ENCODE data around the gene KRTAP5-6.

Gene KRTAP5-6

GRCh38 chr11:1651411-1651980, 45.5 kb upstream of the KRTAP5-6 start:
- Mint-ChIP-seq H3K4me1 (peaks cover 22% of the 10 kb centered on the region), H3K27ac (no peak overlapping the region), H3K36me3 (ENCODE audit: low read depth) (no peaks in the 10 kb centered on the region), H3K4me3 (no peak overlapping the region), H3K9me3 (no peaks in the 10 kb centered on the region), H3K27me3 (ENCODE audit: low read depth, poor library complexity) (peaks cover 19% of the 10 kb centered on the region)
- no peak for DNase-seq
- TF ChIP-seq, protein P1, sequence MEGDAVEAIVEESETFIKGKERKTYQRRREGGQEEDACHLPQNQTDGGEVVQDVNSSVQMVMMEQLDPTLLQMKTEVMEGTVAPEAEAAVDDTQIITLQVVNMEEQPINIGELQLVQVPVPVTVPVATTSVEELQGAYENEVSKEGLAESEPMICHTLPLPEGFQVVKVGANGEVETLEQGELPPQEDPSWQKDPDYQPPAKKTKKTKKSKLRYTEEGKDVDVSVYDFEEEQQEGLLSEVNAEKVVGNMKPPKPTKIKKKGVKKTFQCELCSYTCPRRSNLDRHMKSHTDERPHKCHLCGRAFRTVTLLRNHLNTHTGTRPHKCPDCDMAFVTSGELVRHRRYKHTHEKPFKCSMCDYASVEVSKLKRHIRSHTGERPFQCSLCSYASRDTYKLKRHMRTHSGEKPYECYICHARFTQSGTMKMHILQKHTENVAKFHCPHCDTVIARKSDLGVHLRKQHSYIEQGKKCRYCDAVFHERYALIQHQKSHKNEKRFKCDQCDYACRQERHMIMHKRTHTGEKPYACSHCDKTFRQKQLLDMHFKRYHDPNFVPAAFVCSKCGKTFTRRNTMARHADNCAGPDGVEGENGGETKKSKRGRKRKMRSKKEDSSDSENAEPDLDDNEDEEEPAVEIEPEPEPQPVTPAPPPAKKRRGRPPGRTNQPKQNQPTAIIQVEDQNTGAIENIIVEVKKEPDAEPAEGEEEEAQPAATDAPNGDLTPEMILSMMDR (IDR thresholded peaks at IDR 0.05): no peak

GRCh38 chr11:1652026-1652425, 45.0 kb upstream of the KRTAP5-6 start:
- H3K4me3 Mint-ChIP-seq: no peak overlapping the region
- H3K27me3 Mint-ChIP-seq (ENCODE audit: low read depth, poor library complexity): peaks cover 22% of the 10 kb centered on the region
- no peak for DNase-seq
- TF ChIP-seq, protein P1 (IDR thresholded peaks at IDR 0.05): no peak
- H3K9me3 Mint-ChIP-seq: no peaks in the 10 kb centered on the region
- H3K36me3 Mint-ChIP-seq (ENCODE audit: low read depth): no peaks in the 10 kb centered on the region
- H3K4me1 Mint-ChIP-seq: peaks cover 22% of the 10 kb centered on the region
- H3K27ac Mint-ChIP-seq: no peak overlapping the region

- no peaks in the 10 kb centered on the region for H3K9me3 Mint-ChIP-seq
- H3K27ac Mint-ChIP-seq: no peak overlapping the region
Observed at GRCh38 chr11:1652442-1652770, 44.6 kb upstream of the KRTAP5-6 start.

DNA sequence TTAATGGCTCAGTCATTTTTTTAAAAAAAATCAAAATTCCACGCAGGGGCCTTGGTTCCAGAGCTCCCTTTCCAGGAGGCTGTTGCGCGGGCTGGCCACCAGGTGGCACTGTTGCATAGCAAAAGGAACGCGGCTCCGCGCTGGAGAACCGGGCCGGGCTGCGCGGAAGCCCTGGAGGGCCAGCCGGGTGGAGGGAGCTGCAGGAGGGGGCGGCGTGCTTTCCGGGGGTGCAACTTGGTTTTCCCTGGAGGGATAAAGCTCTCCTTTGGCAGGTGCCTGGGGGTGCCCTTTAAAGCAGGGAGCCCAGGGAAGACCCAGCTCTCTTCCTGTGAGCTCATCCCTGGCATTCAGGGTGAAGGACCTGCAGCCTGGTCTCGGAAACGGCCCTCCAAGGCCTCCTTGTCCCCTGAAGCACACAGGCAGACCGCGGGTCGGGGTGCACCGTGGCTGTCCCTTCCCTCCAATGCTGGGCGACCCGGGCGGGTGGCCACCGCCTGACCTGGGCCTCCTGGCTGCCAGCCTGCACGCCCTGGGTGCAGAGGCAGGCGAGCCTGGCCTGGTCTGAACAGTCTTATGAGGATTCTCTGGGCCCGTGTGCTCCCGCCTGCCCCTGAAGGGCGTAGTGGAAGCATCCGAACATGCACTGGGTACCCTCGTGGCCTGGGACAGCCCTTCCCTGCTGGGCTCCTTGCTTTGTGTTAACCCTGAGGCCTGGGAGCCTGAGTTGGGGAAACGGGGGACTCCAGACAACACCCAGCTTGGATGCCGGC, 44.0 kb upstream of the KRTAP5-6 start:
- H3K4me3 Mint-ChIP-seq: no peak overlapping the region
- H3K27me3 Mint-ChIP-seq (ENCODE audit: low read depth, poor library complexity): peaks cover 24% of the 10 kb centered on the region
- TF ChIP-seq, protein P1 (IDR thresholded peaks at IDR 0.05): peak; percentile 96
- no peaks in the 10 kb centered on the region for H3K9me3 Mint-ChIP-seq
- no peak overlapping the region for H3K27ac Mint-ChIP-seq
- peak; percentile 93 for DNase-seq
- peaks cover 22% of the 10 kb centered on the region for H3K4me1 Mint-ChIP-seq
- H3K36me3 Mint-ChIP-seq (ENCODE audit: low read depth): no peaks in the 10 kb centered on the region

More at GRCh38 chr11:1652442-1652770, 44.6 kb upstream of the KRTAP5-6 start:
- no peak overlapping the region for H3K4me3 Mint-ChIP-seq
- no peaks in the 10 kb centered on the region for H3K36me3 Mint-ChIP-seq (ENCODE audit: low read depth)
- H3K4me1 Mint-ChIP-seq: peaks cover 22% of the 10 kb centered on the region
- H3K27me3 Mint-ChIP-seq (ENCODE audit: low read depth, poor library complexity): peaks cover 24% of the 10 kb centered on the region
- DNase-seq: no peak
- TF ChIP-seq, protein P1 (IDR thresholded peaks at IDR 0.05): no peak

DNA sequence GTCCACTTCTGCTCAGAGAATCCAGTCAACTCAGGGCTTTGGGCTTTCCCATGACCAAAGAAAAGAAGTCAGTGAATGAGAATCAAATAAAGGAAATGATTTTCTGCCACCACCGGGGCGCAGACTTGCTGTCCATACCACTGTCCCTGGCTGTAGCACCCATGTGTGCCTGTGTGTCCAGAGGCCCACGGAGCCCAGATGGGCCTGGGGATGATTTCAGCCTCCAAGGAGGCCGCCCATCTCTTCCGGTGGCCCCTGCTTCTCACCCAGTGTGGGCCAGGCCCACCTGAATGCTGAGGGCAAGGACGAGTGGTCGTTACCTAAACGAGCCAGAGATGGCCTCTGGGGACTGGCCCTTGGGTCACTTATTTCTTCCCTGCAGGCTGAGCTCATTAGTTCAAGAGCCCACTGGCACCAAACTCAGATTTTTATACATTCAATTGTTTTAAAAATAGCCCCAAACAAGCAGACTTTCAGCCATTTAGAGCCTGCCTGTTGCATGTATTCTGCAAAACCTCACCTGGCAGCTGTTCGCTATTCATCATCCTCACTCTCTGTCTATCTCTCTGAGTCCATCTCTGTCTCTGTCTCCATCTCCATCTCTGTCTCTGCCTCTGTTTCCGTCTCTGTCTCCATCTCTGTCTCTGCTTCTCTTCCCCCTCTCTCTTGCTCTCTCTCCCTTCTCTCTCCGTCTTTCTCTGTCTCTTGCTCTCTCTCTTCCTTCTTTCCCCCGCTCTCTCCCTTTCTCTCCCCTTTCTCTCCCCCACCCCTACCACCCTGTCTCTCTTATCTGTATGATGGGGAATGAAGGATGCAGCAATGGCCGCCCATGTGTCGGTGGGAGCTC, 43.2 kb upstream of the KRTAP5-6 start:
- TF ChIP-seq, protein P1 (IDR thresholded peaks at IDR 0.05): no peak
- H3K36me3 Mint-ChIP-seq (ENCODE audit: low read depth): no peaks in the 10 kb centered on the region
- peaks cover 22% of the 10 kb centered on the region for H3K4me1 Mint-ChIP-seq
- H3K27ac Mint-ChIP-seq: no peak overlapping the region
- peaks cover 20% of the 10 kb centered on the region for H3K27me3 Mint-ChIP-seq (ENCODE audit: low read depth, poor library complexity)
- no peaks in the 10 kb centered on the region for H3K9me3 Mint-ChIP-seq
- no peak overlapping the region for H3K4me3 Mint-ChIP-seq
- no peak for DNase-seq

Measured in nephron progenitor cell (in vitro differentiated cells).